ENCODE data around the gene RRP36.

RRP36 gene

GRCh38 chr6:43061861-43062260 lies 40.4 kb downstream of the RRP36 start:
- Histone ChIP-seq H3K14ac (ENCODE audit: low read length) (no peak overlapping the region), H3K18ac (ENCODE audit: low read length) (no peak overlapping the region), H2BK12ac (ENCODE audit: low read length) (no peak overlapping the region), H3K4me1 (ENCODE audit: control insufficient read depth in 2 of 2, insufficient read depth in 1 of 2, low read depth in 1 of 2, low read length in 2 of 2) (peaks cover 6 to 10% of the 10 kb centered on the region in 2 donors), H3K27ac (replicated peaks; ENCODE audit: low read length) (no peak overlapping the region), H2BK120ac (ENCODE audit: low read depth, low read length) (no peak overlapping the region), H3K4ac (ENCODE audit: low read length) (no peak overlapping the region), H2BK15ac (ENCODE audit: low read length) (no peak overlapping the region), H3K9me3 (replicated peaks in 1 of 2; ENCODE audit: control insufficient read depth in 2 of 2, insufficient read depth in 1 of 2, low read depth in 1 of 2, low read length in 2 of 2) (no peaks in the 10 kb centered on the region), H2BK5ac (ENCODE audit: low read length) (no peak overlapping the region), H3K4me3 (ENCODE audit: low read length in 2 of 2) (no peak overlapping the region), H2AFZ (ENCODE audit: low read length) (no peak overlapping the region), H3K27me3 (ENCODE audit: control insufficient read depth in 3 of 3, insufficient read depth in 3 of 3, low read depth in 1 of 3, low read length in 3 of 3) (no peaks in the 10 kb centered on the region), H4K91ac (ENCODE audit: low read depth, low read length, poor library complexity) (no peak overlapping the region), H4K8ac (ENCODE audit: low read depth, low read length) (no peak overlapping the region), H3K79me1 (ENCODE audit: low read depth, low read length) (peaks cover 8% of the 10 kb centered on the region), H2AK5ac (ENCODE audit: low read depth, low read length) (no peak overlapping the region), H3K36me3 (replicated peaks in 1 of 2; ENCODE audit: control insufficient read depth in 2 of 2, insufficient read depth in 2 of 2, low read length in 2 of 2) (peaks cover 4 to 24% of the 10 kb centered on the region in 2 donors), H3K4me2 (ENCODE audit: insufficient read depth, low read length, poor library complexity, severe bottlenecking) (no peak overlapping the region), H3K9ac (ENCODE audit: low read depth, low read length, poor library complexity) (no peak overlapping the region), H3K23ac (ENCODE audit: low read depth, low read length, poor library complexity) (no peak overlapping the region)
- no peak for DNase-seq (ENCODE audit: low spot score)
- WGBS, 2 donors (ENCODE audit: extremely low coverage in 2 of 2, insufficient read length in 2 of 2, insufficient replicate concordance in 1 of 2): no CpG with 5 or more reads among the region's 2 CpGs

GRCh38 chr6:43062818-43063217 lies 41.4 kb downstream of the RRP36 start:
- H2BK15ac ChIP-seq (ENCODE audit: low read length): no peak overlapping the region
- H2BK5ac ChIP-seq (ENCODE audit: low read length): no peak overlapping the region
- DNase-seq (ENCODE audit: low spot score): no peak
- H2BK12ac ChIP-seq (ENCODE audit: low read length): no peak overlapping the region
- no peak overlapping the region for H2AK5ac ChIP-seq (ENCODE audit: low read depth, low read length)
- H3K18ac ChIP-seq (ENCODE audit: low read length): no peak overlapping the region
- H3K4me2 ChIP-seq (ENCODE audit: insufficient read depth, low read length, poor library complexity, severe bottlenecking): no peak overlapping the region
- no peak overlapping the region for H4K91ac ChIP-seq (ENCODE audit: low read depth, low read length, poor library complexity)
- peak overlapping the region; percentile 14 for H3K9ac ChIP-seq (ENCODE audit: low read depth, low read length, poor library complexity)
- H2AFZ ChIP-seq (ENCODE audit: low read length): no peak overlapping the region
- H3K79me1 ChIP-seq (ENCODE audit: low read depth, low read length): peaks cover 8% of the 10 kb centered on the region
- H3K23ac ChIP-seq (ENCODE audit: low read depth, low read length, poor library complexity): no peak overlapping the region
- no peak overlapping the region for H3K4me3 ChIP-seq (ENCODE audit: low read length in 2 of 2)
- no peaks in the 10 kb centered on the region for H3K9me3 ChIP-seq (replicated peaks in 1 of 2; ENCODE audit: control insufficient read depth in 2 of 2, insufficient read depth in 1 of 2, low read depth in 1 of 2, low read length in 2 of 2)
- no peak overlapping the region for H4K8ac ChIP-seq (ENCODE audit: low read depth, low read length)
- H3K27me3 ChIP-seq (ENCODE audit: control insufficient read depth in 3 of 3, insufficient read depth in 3 of 3, low read depth in 1 of 3, low read length in 3 of 3): no peaks in the 10 kb centered on the region
- H3K27ac ChIP-seq (replicated peaks; ENCODE audit: low read length): no peak overlapping the region
- WGBS, 2 donors (ENCODE audit: extremely low coverage in 2 of 2, insufficient read length in 2 of 2, insufficient replicate concordance in 1 of 2): no CpG with 5 or more reads among the region's 12 CpGs
- peaks cover 6 to 10% of the 10 kb centered on the region in 2 donors for H3K4me1 ChIP-seq (ENCODE audit: control insufficient read depth in 2 of 2, insufficient read depth in 1 of 2, low read depth in 1 of 2, low read length in 2 of 2)
- no peak overlapping the region for H3K4ac ChIP-seq (ENCODE audit: low read length)
- no peak overlapping the region for H2BK120ac ChIP-seq (ENCODE audit: low read depth, low read length)
- H3K36me3 ChIP-seq (replicated peaks in 1 of 2; ENCODE audit: control insufficient read depth in 2 of 2, insufficient read depth in 2 of 2, low read length in 2 of 2): peaks cover 4 to 19% of the 10 kb centered on the region in 2 donors
- H3K14ac ChIP-seq (ENCODE audit: low read length): no peak overlapping the region

GRCh38 chr6:43070028-43070632 lies 48.7 kb downstream of the RRP36 start:
- Histone ChIP-seq H3K9me3 (replicated peaks in 1 of 2; ENCODE audit: control insufficient read depth in 2 of 2, insufficient read depth in 1 of 2, low read depth in 1 of 2, low read length in 2 of 2) (no peaks in the 10 kb centered on the region), H4K91ac (ENCODE audit: low read depth, low read length, poor library complexity) (no peak overlapping the region), H3K27me3 (ENCODE audit: control insufficient read depth in 3 of 3, insufficient read depth in 3 of 3, low read depth in 1 of 3, low read length in 3 of 3) (no peaks in the 10 kb centered on the region), H2BK12ac (ENCODE audit: low read length) (peak overlapping the region; percentile 18), H3K27ac (replicated peaks; ENCODE audit: low read length) (no peak overlapping the region), H3K4me3 (ENCODE audit: low read length in 2 of 2) (no peak overlapping the region), H3K36me3 (replicated peaks in 1 of 2; ENCODE audit: control insufficient read depth in 2 of 2, insufficient read depth in 2 of 2, low read length in 2 of 2) (peaks cover 8 to 21% of the 10 kb centered on the region in 2 donors), H3K18ac (ENCODE audit: low read length) (no peak overlapping the region), H2BK15ac (ENCODE audit: low read length) (no peak overlapping the region), H3K14ac (ENCODE audit: low read length) (no peak overlapping the region), H3K4me1 (ENCODE audit: control insufficient read depth in 2 of 2, insufficient read depth in 1 of 2, low read depth in 1 of 2, low read length in 2 of 2) (peaks cover 5 to 10% of the 10 kb centered on the region in 2 donors), H4K8ac (ENCODE audit: low read depth, low read length) (no peak overlapping the region), H2BK120ac (ENCODE audit: low read depth, low read length) (no peak overlapping the region), H3K9ac (ENCODE audit: low read depth, low read length, poor library complexity) (no peak overlapping the region), H3K4ac (ENCODE audit: low read length) (no peak overlapping the region), H2AFZ (ENCODE audit: low read length) (no peak overlapping the region), H2AK5ac (ENCODE audit: low read depth, low read length) (no peak overlapping the region), H3K23ac (ENCODE audit: low read depth, low read length, poor library complexity) (no peak overlapping the region), H2BK5ac (ENCODE audit: low read length) (no peak overlapping the region), H3K79me1 (ENCODE audit: low read depth, low read length) (peaks cover 4% of the 10 kb centered on the region), H3K4me2 (ENCODE audit: insufficient read depth, low read length, poor library complexity, severe bottlenecking) (no peak overlapping the region)
- DNase-seq (ENCODE audit: low spot score): no peak
- WGBS, 2 donors (ENCODE audit: extremely low coverage in 2 of 2, insufficient read length in 2 of 2, insufficient replicate concordance in 1 of 2): no CpG with 5 or more reads among the region's 6 CpGs

GRCh38 chr6:43074847-43075669 lies 53.6 kb downstream of the RRP36 start:
- Histone ChIP-seq H3K4me1 (ENCODE audit: control insufficient read depth in 2 of 2, insufficient read depth in 1 of 2, low read depth in 1 of 2, low read length in 2 of 2) (peaks cover 18 to 27% of the 10 kb centered on the region in 2 donors), H3K79me1 (ENCODE audit: low read depth, low read length) (peaks cover 6% of the 10 kb centered on the region), H3K4ac (ENCODE audit: low read length) (no peak overlapping the region), H3K23ac (ENCODE audit: low read depth, low read length, poor library complexity) (no peak overlapping the region), H3K14ac (ENCODE audit: low read length) (no peak overlapping the region), H3K18ac (ENCODE audit: low read length) (peak overlapping the region; percentile 53), H4K91ac (ENCODE audit: low read depth, low read length, poor library complexity) (no peak overlapping the region), H3K27me3 (ENCODE audit: control insufficient read depth in 3 of 3, insufficient read depth in 3 of 3, low read depth in 1 of 3, low read length in 3 of 3) (no peaks in the 10 kb centered on the region), H2BK5ac (ENCODE audit: low read length) (no peak overlapping the region), H3K27ac (replicated peaks; ENCODE audit: low read length) (peak overlapping the region; percentile 37), H3K4me2 (ENCODE audit: insufficient read depth, low read length, poor library complexity, severe bottlenecking) (peak overlapping the region; percentile 41), H3K4me3 (ENCODE audit: low read length in 2 of 2) (peak overlapping the region in 1 of 2 donors; percentile 98), H2AFZ (ENCODE audit: low read length) (peak overlapping the region; percentile 92), H4K8ac (ENCODE audit: low read depth, low read length) (no peak overlapping the region), H2BK120ac (ENCODE audit: low read depth, low read length) (peak overlapping the region; percentile 11), H3K9ac (ENCODE audit: low read depth, low read length, poor library complexity) (no peak overlapping the region), H2BK12ac (ENCODE audit: low read length) (peak overlapping the region; percentile 80), H2BK15ac (ENCODE audit: low read length) (peak overlapping the region; percentile 44), H3K9me3 (replicated peaks in 1 of 2; ENCODE audit: control insufficient read depth in 2 of 2, insufficient read depth in 1 of 2, low read depth in 1 of 2, low read length in 2 of 2) (no peaks in the 10 kb centered on the region), H3K36me3 (replicated peaks in 1 of 2; ENCODE audit: control insufficient read depth in 2 of 2, insufficient read depth in 2 of 2, low read length in 2 of 2) (peaks cover 4 to 7% of the 10 kb centered on the region in 2 donors), H2AK5ac (ENCODE audit: low read depth, low read length) (peak overlapping the region; percentile 5)
- no CpG with 5 or more reads among the region's 6 CpGs for WGBS, 2 donors (ENCODE audit: extremely low coverage in 2 of 2, insufficient read length in 2 of 2, insufficient replicate concordance in 1 of 2)
- DNase-seq (ENCODE audit: low spot score): no peak
